Activated gamma-delta T cell treated with Interleukin-2 at 50 U/mL for 16 hours (primary cell): ENCODE data around the gene TMEM115.
"Not testable (repeated sequence)": the region's sequence is repeated elsewhere in the genome, so short reads cannot be mapped to it uniquely, and the experiment has no call there.

Experiments
- DNase-seq: peaks from one replicate; pipeline ENCODE4 v3.0.0-alpha.2; 2020

TMEM115 gene

GRCh38 chr3:50312041-50312440 is 47.3 kb downstream of the TMEM115 start:
- not testable (repeated sequence) for DNase-seq
